ENCODE data around the gene GGT7. TPM values are rescaled to one million over a fixed set of nuclear protein-coding genes. Genes with fewer than 3 reads are reported as not detected.

Gene GGT7
- total RNA-seq, 1 donor = 12.7 TPM

DNA sequence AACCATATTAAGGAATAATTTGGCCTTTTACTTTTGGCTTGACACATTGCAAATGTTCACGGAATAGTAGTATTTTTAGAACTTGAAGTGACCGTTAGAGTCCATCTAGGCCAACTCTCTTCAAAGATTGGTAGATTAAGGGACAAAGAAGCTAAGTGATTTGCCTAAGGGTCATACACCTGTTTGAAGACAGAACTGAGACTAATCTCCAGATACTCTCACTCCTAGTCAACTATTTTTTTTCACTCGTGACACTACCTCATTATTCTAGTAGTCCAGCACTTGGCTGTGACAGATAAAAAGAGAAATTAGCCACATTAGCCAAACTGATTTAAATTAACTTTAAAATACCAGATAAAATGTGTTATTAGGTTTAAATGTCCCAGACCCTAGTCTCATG lies 14.4 kb upstream of the GGT7 start:
- Histone ChIP-seq H4K20me1 (ENCODE audit: insufficient read depth, low read length) (no peaks in the 10 kb centered on the region), H3K27ac (ENCODE audit: low read depth, low read length) (no peak overlapping the region), H3K9me3 (ENCODE audit: low read depth, low read length) (no peaks in the 10 kb centered on the region), H3K27me3 (ENCODE audit: insufficient read depth, low read length) (no peaks in the 10 kb centered on the region), H3K4me3 (ENCODE audit: insufficient read depth, low read length) (no peak overlapping the region), H3K79me2 (ENCODE audit: insufficient read depth, low read length) (no peaks in the 10 kb centered on the region), H3K4me1 (ENCODE audit: insufficient read depth, low read length) (peaks cover 13% of the 10 kb centered on the region), H2AFZ (ENCODE audit: low read length) (no peak overlapping the region), H3K36me3 (ENCODE audit: insufficient read depth, low read length) (peaks cover 13% of the 10 kb centered on the region), H3K4me2 (ENCODE audit: insufficient read depth, low read length) (no peak overlapping the region)
- TF ChIP-seq, protein P1, sequence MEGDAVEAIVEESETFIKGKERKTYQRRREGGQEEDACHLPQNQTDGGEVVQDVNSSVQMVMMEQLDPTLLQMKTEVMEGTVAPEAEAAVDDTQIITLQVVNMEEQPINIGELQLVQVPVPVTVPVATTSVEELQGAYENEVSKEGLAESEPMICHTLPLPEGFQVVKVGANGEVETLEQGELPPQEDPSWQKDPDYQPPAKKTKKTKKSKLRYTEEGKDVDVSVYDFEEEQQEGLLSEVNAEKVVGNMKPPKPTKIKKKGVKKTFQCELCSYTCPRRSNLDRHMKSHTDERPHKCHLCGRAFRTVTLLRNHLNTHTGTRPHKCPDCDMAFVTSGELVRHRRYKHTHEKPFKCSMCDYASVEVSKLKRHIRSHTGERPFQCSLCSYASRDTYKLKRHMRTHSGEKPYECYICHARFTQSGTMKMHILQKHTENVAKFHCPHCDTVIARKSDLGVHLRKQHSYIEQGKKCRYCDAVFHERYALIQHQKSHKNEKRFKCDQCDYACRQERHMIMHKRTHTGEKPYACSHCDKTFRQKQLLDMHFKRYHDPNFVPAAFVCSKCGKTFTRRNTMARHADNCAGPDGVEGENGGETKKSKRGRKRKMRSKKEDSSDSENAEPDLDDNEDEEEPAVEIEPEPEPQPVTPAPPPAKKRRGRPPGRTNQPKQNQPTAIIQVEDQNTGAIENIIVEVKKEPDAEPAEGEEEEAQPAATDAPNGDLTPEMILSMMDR (IDR thresholded peaks at IDR 0.05; ENCODE audit: extremely low read depth, low read depth, low read length) = no peak
- no peak for DNase-seq (ENCODE audit: insufficient read length, low spot score, missing footprints)

- H3K4me3 ChIP-seq (ENCODE audit: insufficient read depth, low read length) = no peak overlapping the region
- H3K4me2 ChIP-seq (ENCODE audit: insufficient read depth, low read length) = no peak overlapping the region
- DNase-seq (ENCODE audit: insufficient read length, low spot score, missing footprints) = no peak
- H3K36me3 ChIP-seq (ENCODE audit: insufficient read depth, low read length) = peaks cover 13% of the 10 kb centered on the region
- no peak overlapping the region for H3K27ac ChIP-seq (ENCODE audit: low read depth, low read length)
- no peaks in the 10 kb centered on the region for H3K9me3 ChIP-seq (ENCODE audit: low read depth, low read length)
- H3K27me3 ChIP-seq (ENCODE audit: insufficient read depth, low read length) = no peaks in the 10 kb centered on the region
- no peak overlapping the region for H2AFZ ChIP-seq (ENCODE audit: low read length)
- H3K79me2 ChIP-seq (ENCODE audit: insufficient read depth, low read length) = no peaks in the 10 kb centered on the region
- H3K4me1 ChIP-seq (ENCODE audit: insufficient read depth, low read length) = peaks cover 6% of the 10 kb centered on the region
- H4K20me1 ChIP-seq (ENCODE audit: insufficient read depth, low read length) = peaks cover 3% of the 10 kb centered on the region
- TF ChIP-seq, protein P1 (IDR thresholded peaks at IDR 0.05; ENCODE audit: extremely low read depth, low read depth, low read length) = no peak
Measured at GRCh38 chr20:34886122-34886521, 13.5 kb upstream of the GGT7 start.

GRCh38 chr20:34884260-34884659 lies 11.6 kb upstream of the GGT7 start:
- Histone ChIP-seq H3K27me3 (ENCODE audit: insufficient read depth, low read length) (no peaks in the 10 kb centered on the region), H3K4me3 (ENCODE audit: insufficient read depth, low read length) (no peak overlapping the region), H3K4me1 (ENCODE audit: insufficient read depth, low read length) (no peaks in the 10 kb centered on the region), H2AFZ (ENCODE audit: low read length) (no peak overlapping the region), H3K4me2 (ENCODE audit: insufficient read depth, low read length) (no peak overlapping the region), H3K27ac (ENCODE audit: low read depth, low read length) (no peak overlapping the region), H4K20me1 (ENCODE audit: insufficient read depth, low read length) (peaks cover 3% of the 10 kb centered on the region), H3K36me3 (ENCODE audit: insufficient read depth, low read length) (peaks cover 13% of the 10 kb centered on the region), H3K9me3 (ENCODE audit: low read depth, low read length) (no peaks in the 10 kb centered on the region), H3K79me2 (ENCODE audit: insufficient read depth, low read length) (peaks cover 3% of the 10 kb centered on the region)
- TF ChIP-seq, protein P1 (IDR thresholded peaks at IDR 0.05; ENCODE audit: extremely low read depth, low read depth, low read length) = no peak
- DNase-seq (ENCODE audit: insufficient read length, low spot score, missing footprints) = no peak

DNA sequence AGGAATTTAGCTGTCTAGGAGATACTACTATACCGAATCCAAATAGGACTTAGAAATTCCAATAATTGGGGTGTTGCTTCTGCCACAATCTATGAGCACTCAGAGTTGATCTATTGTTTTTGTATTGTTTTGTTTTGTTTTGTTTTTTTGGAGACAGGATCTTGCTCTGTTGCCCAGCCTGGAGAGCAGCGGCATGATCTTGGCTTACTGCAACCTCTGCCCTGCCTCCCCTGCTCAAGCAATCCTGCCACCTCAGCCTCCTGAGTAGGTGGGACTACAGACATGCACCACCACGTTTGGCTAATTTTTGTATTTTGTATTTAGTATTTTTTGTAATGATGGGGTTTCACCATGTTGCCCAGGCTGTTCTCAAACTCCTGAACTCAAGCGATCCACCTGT lies 11.2 kb upstream of the GGT7 start:
- Histone ChIP-seq H3K9me3 (ENCODE audit: low read depth, low read length) (no peaks in the 10 kb centered on the region), H3K4me2 (ENCODE audit: insufficient read depth, low read length) (no peak overlapping the region), H3K36me3 (ENCODE audit: insufficient read depth, low read length) (peaks cover 13% of the 10 kb centered on the region), H3K4me1 (ENCODE audit: insufficient read depth, low read length) (no peaks in the 10 kb centered on the region), H3K4me3 (ENCODE audit: insufficient read depth, low read length) (no peak overlapping the region), H3K79me2 (ENCODE audit: insufficient read depth, low read length) (peaks cover 5% of the 10 kb centered on the region), H3K27me3 (ENCODE audit: insufficient read depth, low read length) (no peaks in the 10 kb centered on the region), H3K27ac (ENCODE audit: low read depth, low read length) (no peak overlapping the region), H2AFZ (ENCODE audit: low read length) (no peak overlapping the region), H4K20me1 (ENCODE audit: insufficient read depth, low read length) (peaks cover 3% of the 10 kb centered on the region)
- DNase-seq (ENCODE audit: insufficient read length, low spot score, missing footprints) = no peak
- TF ChIP-seq, protein P1 (IDR thresholded peaks at IDR 0.05; ENCODE audit: extremely low read depth, low read depth, low read length) = no peak
